CD4-positive, alpha-beta memory T cell (primary cell): Measurements from ENCODE around the gene YES1. TPM values are rescaled to one million over a fixed set of nuclear protein-coding genes. Genes with fewer than 3 reads are reported as not detected.

Experiments used
- CTCF ChIA-PET: fragments of 350-600 bp; sonication (Branson Sonifier 250); formaldehyde crosslinking; loops from one replicate; lab custom pipeline; 2021; ENCODE audit warnings: inconsistent platforms; ENCODE audit not compliant: partially characterized antibody; lab: Charles Lee
- POLR2A ChIA-PET: fragments of 350-600 bp; sonication (Branson Sonifier 250); formaldehyde crosslinking; loops from one replicate; lab custom pipeline; 2021; ENCODE audit not compliant: partially characterized antibody; lab: Charles Lee
- DNase-seq, 5 donors: peaks; one replicate each; pipeline versions ENCODE4 v3.0.0 to v3.0.0-alpha.2; 2020 to 2022; ENCODE audit warnings: mixed read lengths in 1 of 5
- H3K27ac ChIP-seq: one replicate; pipeline ENCODE4 v1.7.0; 2013; ENCODE audit warnings: low read depth, low read length
- H3K27me3 ChIP-seq: 2 replicates; pipeline ENCODE4 v1.7.0; 2013; ENCODE audit warnings: mild to moderate bottlenecking, low read length, moderate library complexity; ENCODE audit not compliant: insufficient read depth
- H3K36me3 ChIP-seq: 2 replicates; pipeline ENCODE4 v1.7.0; 2013; ENCODE audit warnings: mild to moderate bottlenecking, low read length, moderate library complexity; ENCODE audit not compliant: insufficient read depth
- H3K4me1 ChIP-seq: 2 replicates; pipeline ENCODE4 v1.7.0; 2013; ENCODE audit warnings: mild to moderate bottlenecking, low read length, moderate library complexity; ENCODE audit not compliant: insufficient read depth
- H3K4me3 ChIP-seq, 2 donors: one replicate each; pipeline ENCODE4 v1.7.0; 2013; ENCODE audit warnings: low read length in 2 of 2, mild to moderate bottlenecking in 1 of 2
- H3K9me3 ChIP-seq, 2 donors: one replicate each; pipeline ENCODE4 v1.7.0; 2013; ENCODE audit warnings: low read length in 2 of 2, control low read depth in 1 of 2; ENCODE audit not compliant: control insufficient read depth in 1 of 2
- H3K27ac Mint-ChIP-seq, 7 donors: one replicate each; pipeline ENCODE4 v1.8.0; 2020 to 2021; ENCODE audit warnings: mixed read lengths in 7 of 7, mild to moderate bottlenecking in 6 of 7, inconsistent platforms in 3 of 7, moderate library complexity in 3 of 7
- H3K27me3 Mint-ChIP-seq, 2 donors: one replicate each; pipeline ENCODE4 v1.8.0; 2020 to 2021; ENCODE audit warnings: mixed read lengths in 2 of 2
- H3K36me3 Mint-ChIP-seq, 2 donors: one replicate each; pipeline ENCODE4 v1.8.0; 2020 to 2021; ENCODE audit warnings: mixed read lengths in 2 of 2, inconsistent platforms in 1 of 2, mild to moderate bottlenecking in 1 of 2
- H3K4me1 Mint-ChIP-seq, 4 donors: one replicate each; pipeline ENCODE4 v1.8.0; 2020 to 2021; ENCODE audit warnings: mixed read lengths in 4 of 4, mild to moderate bottlenecking in 1 of 4
- H3K4me3 Mint-ChIP-seq, 8 donors: one replicate each; pipeline ENCODE4 v1.8.0; 2020 to 2021; ENCODE audit warnings: mixed read lengths in 8 of 8, mild to moderate bottlenecking in 7 of 8, moderate library complexity in 6 of 8, inconsistent platforms in 3 of 8
- H3K9me3 Mint-ChIP-seq, 8 donors: one replicate each; pipeline ENCODE4 v1.8.0; 2020 to 2021; ENCODE audit warnings: mixed read lengths in 8 of 8, mild to moderate bottlenecking in 5 of 8, inconsistent platforms in 3 of 8, moderate library complexity in 1 of 8
- intact Hi-C: fragments of 100-400 bp; cut with micrococcal nuclease; formaldehyde crosslinking; loops from one replicate; pipeline ENCODE4 v1.15.1; 2023
- polyA plus RNA-seq, 2 donors: library from polyadenylated mRNA; unstranded; fragments of 300-500 nt; fragmentation: Illumina TruSeq; gene quantifications; one replicate each; pipeline ENCODE4 v1.2.3, GENCODE V29; 2021
- total RNA-seq, 2 experiments: library from RNA; stranded (reverse); gene quantifications; one replicate each; pipeline ENCODE4 v1.2.3, GENCODE V29; 2021

The YES1 gene
- total and polyA plus RNA-seq, 4 experiments from 2014 or later = 1.9 to 7.9 (median 3.4) TPM

DNA sequence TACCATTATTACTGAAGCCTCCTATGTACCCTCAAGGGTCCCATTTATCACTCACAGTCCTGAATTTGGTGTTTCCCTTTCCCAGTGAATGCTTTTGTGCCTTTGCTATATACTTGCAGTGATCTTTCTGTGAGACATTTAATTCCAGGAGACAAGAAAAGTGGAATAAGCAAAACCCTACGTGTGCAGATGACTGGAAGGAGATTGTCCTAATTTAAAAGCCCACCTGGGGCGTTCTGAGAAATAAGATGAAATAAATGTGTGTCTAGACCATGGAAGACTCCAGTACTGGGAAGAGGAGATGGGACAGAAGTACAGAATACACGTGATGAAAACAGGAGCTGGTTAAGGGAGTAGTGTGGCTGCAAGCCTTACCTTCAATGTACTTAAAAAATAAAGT, 135.3 kb downstream of the YES1 start:
- CTCF ChIA-PET = no interaction called here
- Mint-ChIP-seq H3K36me3 (peaks cover 46 to 64% of the 10 kb centered on the region in 2 donors), H3K27ac (peak overlapping the region in 4 of 7 donors; percentile 4 to 50 (median 28))

DNA sequence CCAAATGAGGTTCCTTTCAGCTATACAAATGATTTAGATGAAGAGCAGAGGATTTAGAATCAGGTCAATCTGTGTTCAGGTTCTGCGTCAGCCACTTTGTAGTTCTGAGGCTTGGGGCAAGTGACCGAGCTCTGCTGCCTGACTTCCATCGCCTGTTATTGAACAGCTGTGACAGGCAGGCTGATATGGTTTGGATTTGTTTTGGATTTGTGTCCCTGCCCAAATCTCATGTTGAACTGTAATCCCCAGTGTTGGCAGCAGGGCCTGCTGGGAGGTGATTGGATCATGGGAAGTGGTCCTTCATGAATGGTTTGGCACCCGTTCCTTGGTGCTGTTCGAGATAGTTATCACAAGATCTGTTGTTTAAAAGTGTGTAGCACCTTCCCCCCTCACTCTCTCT, 136.0 kb downstream of the YES1 start:
- H3K27ac ChIP-seq = no peak overlapping the region
- peaks cover 0 to 4% (median under 1%) of the 10 kb centered on the region in 4 donors for H3K4me1 Mint-ChIP-seq
- H3K36me3 Mint-ChIP-seq = peaks cover 48 to 65% of the 10 kb centered on the region in 2 donors
- DNase-seq = no peak
- no peak overlapping the region for H3K4me3 ChIP-seq
- H3K9me3 Mint-ChIP-seq = no peaks in the 10 kb centered on the region
- peak overlapping the region in 2 of 7 donors; percentile 62 to 73 for H3K27ac Mint-ChIP-seq
- H3K4me3 Mint-ChIP-seq = no peak overlapping the region
- no peaks in the 10 kb centered on the region for H3K9me3 ChIP-seq
- peaks cover 44% of the 10 kb centered on the region for H3K36me3 ChIP-seq
- CTCF ChIA-PET = no interaction called here
- POLR2A ChIA-PET = no interaction called here
- H3K4me1 ChIP-seq = peaks cover under 1% of the 10 kb centered on the region
- intact Hi-C loops = no loop called here
- H3K27me3 Mint-ChIP-seq = no peaks in the 10 kb centered on the region
- H3K27me3 ChIP-seq = no peaks in the 10 kb centered on the region

More for the DNA sequence above, 135.3 kb downstream of the YES1 start:
- no peak overlapping the region for H3K4me3 Mint-ChIP-seq
- Histone ChIP-seq H3K4me1 (peaks cover 7% of the 10 kb centered on the region), H3K4me3 (no peak overlapping the region), H3K27ac (no peak overlapping the region), H3K9me3 (no peaks in the 10 kb centered on the region), H3K27me3 (no peaks in the 10 kb centered on the region), H3K36me3 (peaks cover 44% of the 10 kb centered on the region)
- intact Hi-C loops = no loop called here
- POLR2A ChIA-PET = no interaction called here
- H3K9me3 Mint-ChIP-seq = no peaks in the 10 kb centered on the region
- no peak for DNase-seq
- H3K27me3 Mint-ChIP-seq = no peaks in the 10 kb centered on the region
- H3K4me1 Mint-ChIP-seq = peaks cover 3 to 7% (median 4%) of the 10 kb centered on the region in 4 donors

DNA sequence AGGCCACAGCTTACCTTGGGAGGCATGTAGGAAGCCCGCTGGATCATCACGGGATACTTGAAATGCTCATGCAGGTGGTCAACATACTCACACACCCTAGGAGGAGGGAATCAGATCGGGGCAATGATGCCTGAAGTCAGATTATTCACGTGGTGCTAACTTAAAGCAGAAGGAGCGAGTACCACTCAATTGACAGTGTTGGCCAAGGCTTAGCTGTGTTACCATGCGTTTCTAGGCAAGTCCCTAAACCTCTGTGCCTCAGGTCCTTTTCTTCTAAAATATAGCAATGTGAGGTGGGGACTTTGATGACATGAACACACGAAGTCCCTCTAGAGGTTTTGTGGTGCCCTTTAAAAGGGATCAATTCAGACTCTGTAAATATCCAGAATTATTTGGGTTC, 136.7 kb downstream of the YES1 start:
- Histone ChIP-seq H3K4me3 (no peak overlapping the region), H3K27ac (no peak overlapping the region), H3K36me3 (peaks cover 46% of the 10 kb centered on the region), H3K9me3 (no peaks in the 10 kb centered on the region), H3K27me3 (no peaks in the 10 kb centered on the region), H3K4me1 (no peaks in the 10 kb centered on the region)
- Mint-ChIP-seq H3K27me3 (no peaks in the 10 kb centered on the region), H3K9me3 (no peaks in the 10 kb centered on the region), H3K4me3 (no peak overlapping the region), H3K27ac (peak overlapping the region in 2 of 7 donors; percentile 22 to 79), H3K36me3 (peaks cover 53 to 68% of the 10 kb centered on the region in 2 donors), H3K4me1 (peaks cover 0 to 4% (median under 1%) of the 10 kb centered on the region in 4 donors)
- intact Hi-C loops = no loop called here
- ChIA-PET POLR2A (no interaction called here), CTCF (no interaction called here)
- no peak for DNase-seq

DNA sequence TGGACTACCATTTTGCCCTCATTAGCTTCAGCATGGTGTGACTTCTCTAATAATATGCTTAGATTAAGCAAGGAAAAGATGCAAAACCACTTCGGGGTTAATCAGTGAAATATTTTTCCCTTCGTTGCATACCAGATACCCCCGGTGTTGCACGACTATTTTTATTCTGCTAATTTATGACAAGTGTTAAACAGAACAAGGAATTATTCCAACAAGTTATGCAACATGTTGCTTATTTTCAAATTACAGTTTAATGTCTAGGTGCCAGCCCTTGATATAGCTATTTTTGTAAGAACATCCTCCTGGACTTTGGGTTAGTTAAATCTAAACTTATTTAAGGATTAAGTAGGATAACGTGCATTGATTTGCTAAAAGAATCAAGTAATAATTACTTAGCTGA, 138.3 kb downstream of the YES1 start:
- H3K4me1 ChIP-seq = no peaks in the 10 kb centered on the region
- no peak for DNase-seq
- peaks cover 0 to 3% (median 0%) of the 10 kb centered on the region in 8 donors for H3K9me3 Mint-ChIP-seq
- H3K27ac Mint-ChIP-seq = no peak overlapping the region
- intact Hi-C loops = no loop called here
- H3K36me3 Mint-ChIP-seq = peaks cover 57 to 67% of the 10 kb centered on the region in 2 donors
- no peak overlapping the region for H3K27ac ChIP-seq
- H3K27me3 ChIP-seq = no peaks in the 10 kb centered on the region
- H3K27me3 Mint-ChIP-seq = no peaks in the 10 kb centered on the region
- no peak overlapping the region for H3K4me3 ChIP-seq
- POLR2A ChIA-PET = no interaction called here
- H3K9me3 ChIP-seq = no peaks in the 10 kb centered on the region
- peaks cover 0 to 4% (median under 1%) of the 10 kb centered on the region in 4 donors for H3K4me1 Mint-ChIP-seq
- H3K36me3 ChIP-seq = peaks cover 43% of the 10 kb centered on the region
- CTCF ChIA-PET = no interaction called here
- no peak overlapping the region for H3K4me3 Mint-ChIP-seq

DNA sequence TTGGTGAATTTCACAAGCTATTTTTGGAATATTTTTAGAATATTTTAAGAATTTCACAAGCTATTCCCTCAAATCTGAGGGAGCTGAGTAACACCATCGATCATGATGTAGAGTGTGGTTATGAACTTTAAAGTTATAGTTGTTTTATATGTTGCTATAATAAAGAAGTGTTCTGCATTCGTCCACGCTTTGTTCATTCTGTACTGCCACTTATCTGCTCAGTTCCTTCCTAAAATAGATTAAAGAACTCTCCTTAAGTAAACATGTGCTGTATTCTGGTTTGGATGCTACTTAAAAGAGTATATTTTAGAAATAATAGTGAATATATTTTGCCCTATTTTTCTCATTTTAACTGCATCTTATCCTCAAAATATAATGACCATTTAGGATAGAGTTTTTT, 138.7 kb downstream of the YES1 start:
- no peaks in the 10 kb centered on the region for H3K4me1 ChIP-seq
- H3K9me3 ChIP-seq = no peaks in the 10 kb centered on the region
- no peak overlapping the region for H3K27ac ChIP-seq
- ChIA-PET POLR2A (no interaction called here), CTCF (no interaction called here)
- peaks cover 60 to 67% of the 10 kb centered on the region in 2 donors for H3K36me3 Mint-ChIP-seq
- H3K4me1 Mint-ChIP-seq = peaks cover 0 to 9% (median 2%) of the 10 kb centered on the region in 4 donors
- intact Hi-C loops = no loop called here
- peaks cover 0 to 5% (median 0%) of the 10 kb centered on the region in 8 donors for H3K9me3 Mint-ChIP-seq
- no peak overlapping the region for H3K4me3 Mint-ChIP-seq
- H3K36me3 ChIP-seq = peaks cover 40% of the 10 kb centered on the region
- no peak overlapping the region for H3K27ac Mint-ChIP-seq
- no peak overlapping the region for H3K4me3 ChIP-seq
- no peaks in the 10 kb centered on the region for H3K27me3 ChIP-seq
- no peak for DNase-seq
- H3K27me3 Mint-ChIP-seq = no peaks in the 10 kb centered on the region

Other genes starting within 250 kb of the YES1 start
- gene CETN1, start 231.9 kb downstream of the YES1 start, total RNA-seq = not detected
- gene CETN1, start 231.9 kb downstream of the YES1 start, polyA plus RNA-seq = not detected
- not detected for gene CLUL1, start 215.3 kb downstream of the YES1 start, total RNA-seq
- gene CLUL1, start 215.3 kb downstream of the YES1 start, polyA plus RNA-seq = not detected
- not detected for gene TYMS, start 154.6 kb downstream of the YES1 start, total RNA-seq
- under 1 TPM in 1 of 2 donors, not detected in 1; 0.33 TPM for gene TYMS, start 154.6 kb downstream of the YES1 start, polyA plus RNA-seq
- 100 to 1,000 TPM; 107 to 133 TPM for gene ENOSF1, start 99.6 kb downstream of the YES1 start, total RNA-seq
- gene ENOSF1, start 99.6 kb downstream of the YES1 start, polyA plus RNA-seq = 10 to 100 TPM; 11.6 to 13.9 TPM
- not detected for gene ADCYAP1, start 92.6 kb upstream of the YES1 start, total RNA-seq
- gene ADCYAP1, start 92.6 kb upstream of the YES1 start, polyA plus RNA-seq = not detected